Lower leg skin (tissue), 4 donors: ENCODE measurements around the gene SSR4. TPM values are rescaled to one million over a fixed set of nuclear protein-coding genes. Genes with fewer than 3 reads are reported as not detected.

Source experiments
- DNase-seq, 2 donors: peaks; one replicate each; pipeline ENCODE4 v3.0.0-alpha.2; 2019; ENCODE audit warnings: low spot score in 2 of 2
- H3K4me3 ChIP-seq: fragments of 200-600 bp; sonication (generic); 2 replicates; pipeline ENCODE4 v1.5.1; 2017; ENCODE audit warnings: mild to moderate bottlenecking, low read depth; ENCODE audit not compliant: poor library complexity, severe bottlenecking
- POLR2A ChIP-seq, 2 donors: fragments of 450-650 bp; IDR thresholded peaks; one replicate each; pipeline ENCODE4 v1.6.1; 2016 to 2017; ENCODE audit warnings: antibody characterized with exemption in 2 of 2, mild to moderate bottlenecking in 1 of 2, moderate library complexity in 1 of 2
- WGBS, 2 donors: methylation state at CpG; one replicate each; pipeline ENCODE4 v1.1.5; 2018; 5-methylcytosine and 5-hydroxymethylcytosine counted together
- intact Hi-C: fragments of 100-400 bp; cut with DNase I; formaldehyde crosslinking; loops from one replicate; pipeline ENCODE4 v1.15.0; 2023; ENCODE audit warnings: low total_unique reads
- total RNA-seq, 4 donors: library from RNA; depleted of rRNA; stranded (reverse); fragments of >200 nt; gene quantifications; one replicate each; pipeline ENCODE4 v1.1.0, GENCODE V29; 2016
- TF ChIP-seq, protein P1 (sequence below), 3 donors: fragments of 450-650 bp; IDR thresholded peaks; one replicate each; pipeline ENCODE4 v1.5.1; 2016; ENCODE audit warnings: antibody characterized with exemption in 3 of 3, mild to moderate bottlenecking in 3 of 3, moderate library complexity in 2 of 3

SSR4 gene
- total RNA-seq, 4 donors from 2014 or later, result 90.2 to 169 (median 156) TPM

DNA sequence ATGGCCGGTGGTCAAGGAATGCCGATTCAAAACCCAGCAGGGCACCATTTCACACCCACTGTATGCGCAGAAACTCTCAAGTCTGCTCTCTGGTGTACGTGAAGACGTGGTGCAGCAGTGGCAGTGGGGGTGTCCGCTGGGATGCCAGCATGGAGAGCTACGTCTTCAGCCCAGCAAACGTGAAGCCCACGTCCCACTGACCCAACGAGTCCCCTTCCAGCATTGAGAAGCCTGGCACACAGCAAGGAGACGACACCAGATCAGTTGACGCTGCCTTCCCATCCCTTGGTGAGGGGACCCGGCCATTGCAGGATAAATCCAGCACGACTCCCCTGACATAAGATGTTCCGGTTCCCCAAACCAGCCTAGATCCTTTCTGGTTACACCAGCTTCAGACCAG is 32.6 kb upstream of the SSR4 start:
- TF ChIP-seq POLR2A (IDR thresholded peaks at IDR 0.05), result no peak
- TF ChIP-seq, protein P1, sequence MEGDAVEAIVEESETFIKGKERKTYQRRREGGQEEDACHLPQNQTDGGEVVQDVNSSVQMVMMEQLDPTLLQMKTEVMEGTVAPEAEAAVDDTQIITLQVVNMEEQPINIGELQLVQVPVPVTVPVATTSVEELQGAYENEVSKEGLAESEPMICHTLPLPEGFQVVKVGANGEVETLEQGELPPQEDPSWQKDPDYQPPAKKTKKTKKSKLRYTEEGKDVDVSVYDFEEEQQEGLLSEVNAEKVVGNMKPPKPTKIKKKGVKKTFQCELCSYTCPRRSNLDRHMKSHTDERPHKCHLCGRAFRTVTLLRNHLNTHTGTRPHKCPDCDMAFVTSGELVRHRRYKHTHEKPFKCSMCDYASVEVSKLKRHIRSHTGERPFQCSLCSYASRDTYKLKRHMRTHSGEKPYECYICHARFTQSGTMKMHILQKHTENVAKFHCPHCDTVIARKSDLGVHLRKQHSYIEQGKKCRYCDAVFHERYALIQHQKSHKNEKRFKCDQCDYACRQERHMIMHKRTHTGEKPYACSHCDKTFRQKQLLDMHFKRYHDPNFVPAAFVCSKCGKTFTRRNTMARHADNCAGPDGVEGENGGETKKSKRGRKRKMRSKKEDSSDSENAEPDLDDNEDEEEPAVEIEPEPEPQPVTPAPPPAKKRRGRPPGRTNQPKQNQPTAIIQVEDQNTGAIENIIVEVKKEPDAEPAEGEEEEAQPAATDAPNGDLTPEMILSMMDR (IDR thresholded peaks at IDR 0.05), result no peak
- DNase-seq, result no peak
- intact Hi-C loops, result loop anchor here (5.0 kb wide), 1 partner anchor 190 kb away; no protein-coding TSS in a partner anchor
- no peak overlapping the region for H3K4me3 ChIP-seq
- 82 to 88% methylated on average over 6 to 14 of the region's 15 CpGs for WGBS, 2 donors

DNA sequence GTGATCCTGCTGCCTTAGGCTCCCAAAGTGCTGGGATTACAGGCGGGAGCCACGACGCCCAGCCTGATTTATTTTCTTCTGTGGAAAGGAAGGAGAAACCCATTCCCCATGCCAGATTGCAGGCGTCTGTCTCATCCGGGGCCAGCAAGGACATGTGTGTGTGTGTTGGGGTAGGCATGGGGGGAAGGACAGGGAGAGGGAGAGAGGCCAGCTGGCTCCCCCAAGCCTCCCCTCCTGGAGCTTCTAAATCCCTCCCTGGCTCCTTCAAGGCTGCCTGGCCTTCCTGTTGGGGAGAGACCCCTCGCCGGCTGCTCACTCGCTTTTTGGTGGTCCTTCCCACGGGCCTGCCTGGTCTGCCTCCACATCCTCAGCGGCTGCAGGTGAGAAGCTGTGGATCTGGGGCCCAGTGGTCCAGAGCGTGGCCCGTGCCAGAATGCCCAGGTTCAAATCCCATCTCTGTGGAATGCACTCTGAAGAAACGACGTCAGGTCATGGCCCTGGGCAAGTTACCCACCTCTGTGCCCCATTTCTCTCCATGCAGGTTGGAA is 31.8 kb upstream of the SSR4 start:
- TF ChIP-seq POLR2A (IDR thresholded peaks at IDR 0.05), result no peak
- TF ChIP-seq, protein P1 (IDR thresholded peaks at IDR 0.05), result no peak
- 85 to 93% methylated on average over 9 to 14 of the region's 14 CpGs for WGBS, 2 donors
- intact Hi-C loops, result loop anchor here (5.0 kb wide), 1 partner anchor 190 kb away; no protein-coding TSS in a partner anchor
- H3K4me3 ChIP-seq, result no peak overlapping the region
- no peak for DNase-seq

DNA sequence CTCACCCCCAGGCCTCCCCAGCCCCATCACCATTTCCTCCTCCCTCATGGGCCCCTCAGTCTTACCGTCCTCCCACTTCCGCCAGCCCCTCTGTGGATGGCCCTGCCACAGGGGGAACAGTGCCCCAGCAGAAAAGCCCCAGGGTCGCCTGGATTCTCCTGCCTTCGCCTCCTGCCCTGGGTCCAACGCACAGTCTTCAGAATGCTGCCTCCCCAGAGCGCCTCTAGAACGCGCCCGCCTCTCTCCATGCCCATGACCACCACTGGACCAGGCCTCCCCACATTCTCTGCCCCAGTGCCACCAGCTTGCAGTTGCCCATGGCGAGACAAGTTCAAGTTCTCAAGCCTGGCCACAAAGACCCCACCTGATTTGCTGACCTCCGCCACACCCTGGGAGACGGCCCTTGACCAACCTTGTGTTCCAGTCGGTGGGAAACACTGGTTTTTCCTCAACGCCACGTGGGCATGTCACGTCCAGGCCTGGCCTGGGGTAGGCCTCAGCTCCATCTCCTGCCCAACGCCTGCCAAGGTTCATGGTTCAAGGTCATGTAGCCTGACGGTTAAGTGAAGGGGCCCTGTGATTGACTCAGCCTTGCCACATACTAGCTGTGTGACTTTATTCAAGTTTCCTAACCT is 31.1 kb upstream of the SSR4 start:
- no peak overlapping the region for H3K4me3 ChIP-seq
- whole genome bisulfite sequencing, 2 donors, result 84 to 88% methylated on average over 13 to 18 of the region's 18 CpGs
- no peak for DNase-seq
- no peak for TF ChIP-seq POLR2A (IDR thresholded peaks at IDR 0.05)
- TF ChIP-seq, protein P1 (IDR thresholded peaks at IDR 0.05), result no peak
- intact Hi-C loops, result loop anchor here (5.0 kb wide), 1 partner anchor 189 kb away; no protein-coding TSS in a partner anchor

DNA sequence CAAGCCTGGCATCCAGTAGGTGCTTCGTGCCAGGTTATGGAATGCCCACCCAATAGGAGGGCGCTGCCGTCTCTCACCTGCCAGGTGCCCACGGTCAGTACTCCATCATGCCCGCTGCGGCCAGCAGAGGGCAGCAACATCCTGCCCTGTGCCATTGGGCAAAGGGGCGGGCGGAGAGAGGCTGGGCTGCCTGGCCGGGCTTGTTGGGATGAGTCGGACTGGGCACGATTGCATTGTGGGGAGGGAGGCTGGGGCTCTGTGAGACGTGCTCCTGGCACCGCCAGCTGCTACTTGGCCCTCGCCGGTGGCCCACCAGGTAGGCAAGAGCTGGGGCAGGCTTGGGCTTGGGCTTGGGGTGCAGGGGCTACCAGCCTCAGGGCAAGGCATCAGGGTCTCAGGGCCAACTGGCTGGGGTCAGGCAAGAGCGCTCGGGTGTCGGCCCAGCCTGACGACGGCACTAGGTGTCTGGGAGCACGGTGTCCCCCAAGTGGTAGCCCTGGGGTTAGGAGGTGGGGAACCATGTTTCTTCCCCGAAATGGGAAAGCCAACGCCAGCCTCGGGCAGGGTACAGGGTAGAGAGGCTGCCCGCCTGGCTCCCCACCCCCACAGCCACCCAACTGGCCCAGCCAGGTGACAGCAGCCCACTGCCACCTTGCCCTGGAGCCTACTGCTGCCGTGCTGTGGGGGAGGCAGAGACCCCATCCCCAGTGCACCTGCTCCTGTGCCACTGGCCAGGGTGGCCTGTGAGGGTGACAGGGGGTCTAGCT is 30.3 kb upstream of the SSR4 start, which contains the start of gene PLXNB3:
PLXNB3 (plus strand) TSS at position 261 of the 767 bp plus-strand sequence. CDS start 1,287 bp downstream, outside the sequence.
- WGBS, 2 donors, result 24 to 31% methylated on average over 6 to 20 of the region's 26 CpGs
- H3K4me3 ChIP-seq, result no peak within 1 kb of the TSS
- intact Hi-C loops, result loop anchor here (5.0 kb wide), 1 partner anchor 188 kb away; no protein-coding TSS in a partner anchor
- peak; percentile 69 to 93 for DNase-seq
- no peak for TF ChIP-seq POLR2A (IDR thresholded peaks at IDR 0.05)
- TF ChIP-seq, protein P1 (IDR thresholded peaks at IDR 0.05), result peak in 1 of 3 donors; percentile 62

DNA sequence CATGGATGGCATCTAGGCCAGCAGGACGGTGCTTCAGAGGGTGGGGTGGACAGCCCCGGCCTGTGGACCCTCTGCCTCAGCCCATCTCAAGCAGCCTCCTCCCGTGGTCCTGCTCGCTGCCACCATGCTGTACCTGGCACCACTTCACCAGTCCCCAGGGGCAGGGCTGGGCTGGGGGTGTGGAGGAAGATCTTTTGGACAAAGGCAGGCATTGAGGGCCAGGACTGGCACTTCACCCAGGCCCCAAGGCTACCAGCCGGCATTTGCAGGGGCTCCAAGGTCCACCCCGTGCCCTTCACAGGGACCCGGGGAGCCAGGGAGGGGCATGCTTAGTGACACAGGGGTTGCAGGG is 29.7 kb upstream of the SSR4 start:
- WGBS, 2 donors, result 58 to 80% methylated on average over 1 to 7 of the region's 7 CpGs
- TF ChIP-seq, protein P1 (IDR thresholded peaks at IDR 0.05), result no peak
- no peak for TF ChIP-seq POLR2A (IDR thresholded peaks at IDR 0.05)
- intact Hi-C loops, result loop anchor here (5.0 kb wide), 1 partner anchor 188 kb away; no protein-coding TSS in a partner anchor
- H3K4me3 ChIP-seq, result no peak overlapping the region
- no peak for DNase-seq
